ENCODE data around the gene PTPRN2. TPM values are rescaled to one million over a fixed set of nuclear protein-coding genes. Genes with fewer than 3 reads are reported as not detected.

PTPRN2 gene
- total RNA-seq, 5 donors from 2014 or later (not counting 1 experiment from before 2014, with no cell fraction given): 0.60 to 1.7 (median 0.82) TPM

DNA sequence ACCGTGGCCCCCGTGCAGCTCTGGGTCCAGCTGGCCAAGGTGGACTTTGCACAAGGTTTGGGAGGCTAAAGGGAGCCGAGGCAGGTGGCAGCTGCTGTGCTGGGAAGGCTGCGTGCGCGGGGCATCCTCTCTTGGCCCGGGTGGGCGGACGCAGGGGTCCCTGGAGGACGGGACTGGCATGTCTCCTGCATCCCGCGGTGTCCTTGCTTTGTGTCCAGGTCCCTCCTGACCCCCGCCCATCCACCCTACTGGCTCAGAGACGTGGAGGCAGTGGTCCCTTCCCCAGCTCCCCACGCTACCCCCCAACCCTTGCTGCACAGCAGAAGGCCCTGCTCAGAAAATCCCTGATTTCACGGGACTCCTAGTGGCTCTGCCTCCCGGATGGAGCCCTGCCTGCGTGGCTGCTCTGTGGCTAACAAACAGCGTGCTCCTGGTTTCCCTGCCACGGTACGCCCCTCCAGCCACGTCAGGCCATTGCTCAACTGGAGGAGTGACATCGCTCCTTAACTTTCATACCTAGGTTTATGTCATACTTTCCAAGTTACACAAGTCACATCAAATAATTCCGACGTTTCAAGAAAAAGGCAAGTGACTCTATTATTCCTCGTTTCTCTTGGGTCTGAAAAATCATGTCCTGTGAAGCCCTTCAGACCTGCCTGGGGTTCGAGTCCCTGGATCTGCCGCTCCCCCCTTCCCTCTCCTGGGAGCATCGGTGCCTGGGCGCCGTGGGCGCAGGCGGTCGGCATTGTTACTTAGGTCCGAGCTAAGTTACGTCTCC lies 829.0 kb downstream of the PTPRN2 start:
- CTCF ChIA-PET: no interaction called here
- Mint-ChIP-seq H3K4me3 (no peak overlapping the region), H3K27me3 (peaks cover 0 to 5% of the 10 kb centered on the region in 2 donors), H3K4me1 (peaks cover 5 to 8% (median 7%) of the 10 kb centered on the region in 3 donors), H3K27ac (no peak overlapping the region), H3K36me3 (no peaks in the 10 kb centered on the region), H3K9me3 (no peaks in the 10 kb centered on the region)
- ATAC-seq (replicated peaks in 1 of 4): no peak
- H3K36me3 ChIP-seq (ENCODE audit: control insufficient read depth in 2 of 2, extremely low read depth in 1 of 2, insufficient read depth in 1 of 2, low read length in 1 of 2): no peaks in the 10 kb centered on the region
- peaks cover 0 to 9% of the 10 kb centered on the region in 2 experiments for H3K27me3 ChIP-seq (replicated peaks in 1 of 2; ENCODE audit: control insufficient read depth in 2 of 2, extremely low read depth in 1 of 2, insufficient read depth in 2 of 2, low read length in 1 of 2)
- no peaks in the 10 kb centered on the region for H3K9me3 ChIP-seq
- no peak overlapping the region for H3K4me3 ChIP-seq (ENCODE audit: control insufficient read depth in 1 of 2, extremely low read depth in 1 of 2, low read length in 1 of 2)
- no peaks in the 10 kb centered on the region for H3K4me1 ChIP-seq (ENCODE audit: control insufficient read depth in 1 of 2, extremely low read depth in 1 of 2, insufficient read depth in 2 of 2, low read length in 2 of 2)
- 88% methylated on average over 33 of the region's 36 CpGs for WGBS (ENCODE audit: insufficient coverage)
- POLR2A ChIA-PET: no interaction called here
- no peak for DNase-seq
- no peak overlapping the region for H3K27ac ChIP-seq (ENCODE audit: low read length)

GRCh38 chr7:157757776-157758467 lies 829.7 kb downstream of the PTPRN2 start:
- no peak for DNase-seq
- Mint-ChIP-seq H3K27ac (no peak overlapping the region), H3K4me3 (no peak overlapping the region), H3K9me3 (no peaks in the 10 kb centered on the region), H3K27me3 (peaks cover 0 to 5% of the 10 kb centered on the region in 2 donors), H3K36me3 (no peaks in the 10 kb centered on the region), H3K4me1 (peaks cover 5 to 8% (median 7%) of the 10 kb centered on the region in 3 donors)
- Histone ChIP-seq H3K27me3 (replicated peaks in 1 of 2; ENCODE audit: control insufficient read depth in 2 of 2, extremely low read depth in 1 of 2, insufficient read depth in 2 of 2, low read length in 1 of 2) (peaks cover 0 to 8% of the 10 kb centered on the region in 2 experiments), H3K27ac (ENCODE audit: low read length) (no peak overlapping the region), H3K9me3 (no peaks in the 10 kb centered on the region), H3K4me3 (ENCODE audit: control insufficient read depth in 1 of 2, extremely low read depth in 1 of 2, low read length in 1 of 2) (no peak overlapping the region), H3K4me1 (ENCODE audit: control insufficient read depth in 1 of 2, extremely low read depth in 1 of 2, insufficient read depth in 2 of 2, low read length in 2 of 2) (no peaks in the 10 kb centered on the region), H3K36me3 (ENCODE audit: control insufficient read depth in 2 of 2, extremely low read depth in 1 of 2, insufficient read depth in 1 of 2, low read length in 1 of 2) (no peaks in the 10 kb centered on the region)
- ChIA-PET CTCF (no interaction called here), POLR2A (no interaction called here)
- ATAC-seq (replicated peaks in 1 of 4): no peak
- 88% methylated on average over 48 of the region's 48 CpGs for WGBS (ENCODE audit: insufficient coverage)

DNA sequence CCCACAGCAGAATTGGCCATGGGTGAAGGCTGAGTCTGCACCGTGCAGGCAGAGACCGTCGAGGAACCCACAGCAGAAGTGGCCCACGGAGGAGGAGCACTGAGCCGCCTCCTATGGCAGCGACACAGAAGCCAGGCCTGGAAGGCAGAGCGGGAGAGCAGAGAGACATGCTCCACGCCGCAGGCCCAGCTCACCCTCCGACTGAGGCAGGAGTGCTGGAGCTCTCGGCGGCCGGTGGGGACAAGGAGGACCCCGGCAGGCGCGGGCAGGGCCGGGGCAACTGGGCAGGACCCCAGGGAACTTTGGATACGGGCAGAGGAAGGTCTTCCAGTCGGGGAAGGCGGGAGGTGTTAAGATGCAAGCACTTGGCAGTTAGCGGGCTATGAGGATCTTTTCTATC lies 830.4 kb downstream of the PTPRN2 start:
- no peak for ATAC-seq (replicated peaks in 1 of 4)
- Mint-ChIP-seq H3K36me3 (no peaks in the 10 kb centered on the region), H3K27ac (no peak overlapping the region), H3K9me3 (no peaks in the 10 kb centered on the region), H3K27me3 (peaks cover 0 to 5% of the 10 kb centered on the region in 2 donors), H3K4me1 (peaks cover 5 to 8% (median 7%) of the 10 kb centered on the region in 3 donors), H3K4me3 (no peak overlapping the region)
- WGBS (ENCODE audit: insufficient coverage): 90% methylated on average over 21 of the region's 21 CpGs
- H3K4me1 ChIP-seq (ENCODE audit: control insufficient read depth in 1 of 2, extremely low read depth in 1 of 2, insufficient read depth in 2 of 2, low read length in 2 of 2): no peaks in the 10 kb centered on the region
- CTCF ChIA-PET: no interaction called here
- no peak for DNase-seq
- no peaks in the 10 kb centered on the region for H3K9me3 ChIP-seq
- no peak overlapping the region for H3K27ac ChIP-seq (ENCODE audit: low read length)
- H3K36me3 ChIP-seq (ENCODE audit: control insufficient read depth in 2 of 2, extremely low read depth in 1 of 2, insufficient read depth in 1 of 2, low read length in 1 of 2): no peaks in the 10 kb centered on the region
- H3K27me3 ChIP-seq (replicated peaks in 1 of 2; ENCODE audit: control insufficient read depth in 2 of 2, extremely low read depth in 1 of 2, insufficient read depth in 2 of 2, low read length in 1 of 2): peaks cover 0 to 5% of the 10 kb centered on the region in 2 experiments
- POLR2A ChIA-PET: no interaction called here
- no peak overlapping the region for H3K4me3 ChIP-seq (ENCODE audit: control insufficient read depth in 1 of 2, extremely low read depth in 1 of 2, low read length in 1 of 2)

GRCh38 chr7:157755741-157756140 lies 831.9 kb downstream of the PTPRN2 start:
- Histone ChIP-seq H3K27me3 (replicated peaks in 1 of 2; ENCODE audit: control insufficient read depth in 2 of 2, extremely low read depth in 1 of 2, insufficient read depth in 2 of 2, low read length in 1 of 2) (peaks cover 0 to 5% of the 10 kb centered on the region in 2 experiments), H3K9me3 (no peaks in the 10 kb centered on the region), H3K4me3 (ENCODE audit: control insufficient read depth in 1 of 2, extremely low read depth in 1 of 2, low read length in 1 of 2) (no peak overlapping the region), H3K36me3 (ENCODE audit: control insufficient read depth in 2 of 2, extremely low read depth in 1 of 2, insufficient read depth in 1 of 2, low read length in 1 of 2) (no peaks in the 10 kb centered on the region), H3K4me1 (ENCODE audit: control insufficient read depth in 1 of 2, extremely low read depth in 1 of 2, insufficient read depth in 2 of 2, low read length in 2 of 2) (no peaks in the 10 kb centered on the region), H3K27ac (ENCODE audit: low read length) (no peak overlapping the region)
- DNase-seq (no peak), ATAC-seq (replicated peaks in 1 of 4) (no peak)
- H3K36me3 Mint-ChIP-seq: no peaks in the 10 kb centered on the region
- H3K4me3 Mint-ChIP-seq: no peak overlapping the region
- H3K9me3 Mint-ChIP-seq: no peaks in the 10 kb centered on the region
- peaks cover 0 to 3% of the 10 kb centered on the region in 2 donors for H3K27me3 Mint-ChIP-seq
- H3K4me1 Mint-ChIP-seq: peaks cover 5 to 7% (median 7%) of the 10 kb centered on the region in 3 donors
- ChIA-PET POLR2A (no interaction called here), CTCF (no interaction called here)
- no CpG with 5 or more reads among the region's 7 CpGs for WGBS (ENCODE audit: insufficient coverage)
- H3K27ac Mint-ChIP-seq: no peak overlapping the region

- no peak for DNase-seq
- Mint-ChIP-seq H3K4me3 (no peak overlapping the region), H3K27ac (no peak overlapping the region), H3K9me3 (no peaks in the 10 kb centered on the region), H3K36me3 (no peaks in the 10 kb centered on the region), H3K4me1 (no peaks in the 10 kb centered on the region), H3K27me3 (peaks cover 0 to 2% of the 10 kb centered on the region in 2 donors)
- Histone ChIP-seq H3K27ac (ENCODE audit: low read length) (no peak overlapping the region), H3K4me1 (ENCODE audit: control insufficient read depth in 1 of 2, extremely low read depth in 1 of 2, insufficient read depth in 2 of 2, low read length in 2 of 2) (no peaks in the 10 kb centered on the region), H3K27me3 (replicated peaks in 1 of 2; ENCODE audit: control insufficient read depth in 2 of 2, extremely low read depth in 1 of 2, insufficient read depth in 2 of 2, low read length in 1 of 2) (no peaks in the 10 kb centered on the region), H3K36me3 (ENCODE audit: control insufficient read depth in 2 of 2, extremely low read depth in 1 of 2, insufficient read depth in 1 of 2, low read length in 1 of 2) (no peaks in the 10 kb centered on the region), H3K4me3 (ENCODE audit: control insufficient read depth in 1 of 2, extremely low read depth in 1 of 2, low read length in 1 of 2) (no peak overlapping the region), H3K9me3 (no peaks in the 10 kb centered on the region)
- CTCF ChIA-PET: no interaction called here
- WGBS (ENCODE audit: insufficient coverage): 81% methylated on average over 8 of the region's 9 CpGs
- POLR2A ChIA-PET: no interaction called here
- ATAC-seq (replicated peaks in 1 of 4): no peak
These were observed 833.2 kb downstream of the PTPRN2 start for GRCh38 chr7:157754416-157754790.

GRCh38 chr7:157753713-157754415 lies 833.8 kb downstream of the PTPRN2 start:
- no peak overlapping the region for H3K27ac ChIP-seq (ENCODE audit: low read length)
- Mint-ChIP-seq H3K4me3 (no peak overlapping the region), H3K4me1 (no peaks in the 10 kb centered on the region), H3K9me3 (no peaks in the 10 kb centered on the region), H3K36me3 (no peaks in the 10 kb centered on the region), H3K27me3 (peaks cover 0 to 2% of the 10 kb centered on the region in 2 donors), H3K27ac (no peak overlapping the region)
- CTCF ChIA-PET: no interaction called here
- WGBS (ENCODE audit: insufficient coverage): 81% methylated on average over 18 of the region's 21 CpGs
- DNase-seq (no peak), ATAC-seq (replicated peaks in 1 of 4) (no peak)
- H3K36me3 ChIP-seq (ENCODE audit: control insufficient read depth in 2 of 2, extremely low read depth in 1 of 2, insufficient read depth in 1 of 2, low read length in 1 of 2): no peaks in the 10 kb centered on the region
- no peak overlapping the region for H3K4me3 ChIP-seq (ENCODE audit: control insufficient read depth in 1 of 2, extremely low read depth in 1 of 2, low read length in 1 of 2)
- POLR2A ChIA-PET: no interaction called here
- no peaks in the 10 kb centered on the region for H3K9me3 ChIP-seq
- H3K4me1 ChIP-seq (ENCODE audit: control insufficient read depth in 1 of 2, extremely low read depth in 1 of 2, insufficient read depth in 2 of 2, low read length in 2 of 2): no peaks in the 10 kb centered on the region
- H3K27me3 ChIP-seq (replicated peaks in 1 of 2; ENCODE audit: control insufficient read depth in 2 of 2, extremely low read depth in 1 of 2, insufficient read depth in 2 of 2, low read length in 1 of 2): no peaks in the 10 kb centered on the region
